ENCODE results near the gene N4BP2L2.

Gene N4BP2L2

DNA sequence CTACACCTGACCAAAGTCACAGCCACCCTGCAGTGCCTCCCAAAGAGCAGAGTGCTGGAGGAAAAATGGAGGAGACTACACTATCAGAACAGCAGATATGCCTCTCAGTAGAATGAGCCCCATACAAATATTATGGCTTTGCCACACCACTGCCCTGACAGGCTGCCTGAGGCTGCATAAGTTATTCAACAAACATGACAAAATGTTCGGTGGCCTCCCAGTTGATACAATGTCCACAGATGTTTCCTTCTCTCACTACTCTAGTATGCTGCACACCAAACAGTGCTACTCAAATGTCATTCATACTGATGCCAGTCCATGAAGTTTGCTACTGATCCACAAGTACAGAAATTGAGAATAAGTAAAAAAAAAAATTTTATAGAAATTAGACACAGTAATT, 41.0 kb downstream of the N4BP2L2 start:
- Histone ChIP-seq H3K4me3 (ENCODE audit: low read length in 2 of 2) (no peak overlapping the region), H3K36me3 (ENCODE audit: control insufficient read depth in 2 of 2, insufficient read depth in 2 of 2, low read length in 2 of 2) (no peaks in the 10 kb centered on the region), H3K4me1 (ENCODE audit: control insufficient read depth, insufficient read depth, low read length) (no peaks in the 10 kb centered on the region), H3K9ac (ENCODE audit: low read length in 2 of 2) (no peak overlapping the region), H3K9me3 (ENCODE audit: control insufficient read depth in 2 of 2, low read length in 2 of 2) (no peaks in the 10 kb centered on the region), H3K27me3 (ENCODE audit: control insufficient read depth in 1 of 2, insufficient read depth in 2 of 2, low read length in 2 of 2) (no peaks in the 10 kb centered on the region), H3K27ac (ENCODE audit: low read length) (no peak overlapping the region)

- no peak overlapping the region for H3K4me3 ChIP-seq (ENCODE audit: low read length in 2 of 2)
- H3K27ac ChIP-seq (ENCODE audit: low read length) = no peak overlapping the region
- H3K4me1 ChIP-seq (ENCODE audit: control insufficient read depth, insufficient read depth, low read length) = no peaks in the 10 kb centered on the region
- no peak overlapping the region for H3K9ac ChIP-seq (ENCODE audit: low read length in 2 of 2)
- no peaks in the 10 kb centered on the region for H3K27me3 ChIP-seq (ENCODE audit: control insufficient read depth in 1 of 2, insufficient read depth in 2 of 2, low read length in 2 of 2)
- H3K9me3 ChIP-seq (ENCODE audit: control insufficient read depth in 2 of 2, low read length in 2 of 2) = no peaks in the 10 kb centered on the region
- no peaks in the 10 kb centered on the region for H3K36me3 ChIP-seq (ENCODE audit: control insufficient read depth in 2 of 2, insufficient read depth in 2 of 2, low read length in 2 of 2)
These were observed 41.9 kb downstream of the N4BP2L2 start for GRCh38 chr13:32496599-32497160.

GRCh38 chr13:32495841-32496240, 42.8 kb downstream of the N4BP2L2 start:
- Histone ChIP-seq H3K36me3 (ENCODE audit: control insufficient read depth in 2 of 2, insufficient read depth in 2 of 2, low read length in 2 of 2) (no peaks in the 10 kb centered on the region), H3K4me3 (ENCODE audit: low read length in 2 of 2) (no peak overlapping the region), H3K9ac (ENCODE audit: low read length in 2 of 2) (no peak overlapping the region), H3K27ac (ENCODE audit: low read length) (no peak overlapping the region), H3K4me1 (ENCODE audit: control insufficient read depth, insufficient read depth, low read length) (no peaks in the 10 kb centered on the region), H3K27me3 (ENCODE audit: control insufficient read depth in 1 of 2, insufficient read depth in 2 of 2, low read length in 2 of 2) (no peaks in the 10 kb centered on the region), H3K9me3 (ENCODE audit: control insufficient read depth in 2 of 2, low read length in 2 of 2) (no peaks in the 10 kb centered on the region)

GRCh38 chr13:32495429-32495828, 43.2 kb downstream of the N4BP2L2 start:
- Histone ChIP-seq H3K27ac (ENCODE audit: low read length) (no peak overlapping the region), H3K4me1 (ENCODE audit: control insufficient read depth, insufficient read depth, low read length) (no peaks in the 10 kb centered on the region), H3K9ac (ENCODE audit: low read length in 2 of 2) (no peak overlapping the region), H3K27me3 (ENCODE audit: control insufficient read depth in 1 of 2, insufficient read depth in 2 of 2, low read length in 2 of 2) (no peaks in the 10 kb centered on the region), H3K9me3 (ENCODE audit: control insufficient read depth in 2 of 2, low read length in 2 of 2) (no peaks in the 10 kb centered on the region), H3K4me3 (ENCODE audit: low read length in 2 of 2) (no peak overlapping the region), H3K36me3 (ENCODE audit: control insufficient read depth in 2 of 2, insufficient read depth in 2 of 2, low read length in 2 of 2) (no peaks in the 10 kb centered on the region)

DNA sequence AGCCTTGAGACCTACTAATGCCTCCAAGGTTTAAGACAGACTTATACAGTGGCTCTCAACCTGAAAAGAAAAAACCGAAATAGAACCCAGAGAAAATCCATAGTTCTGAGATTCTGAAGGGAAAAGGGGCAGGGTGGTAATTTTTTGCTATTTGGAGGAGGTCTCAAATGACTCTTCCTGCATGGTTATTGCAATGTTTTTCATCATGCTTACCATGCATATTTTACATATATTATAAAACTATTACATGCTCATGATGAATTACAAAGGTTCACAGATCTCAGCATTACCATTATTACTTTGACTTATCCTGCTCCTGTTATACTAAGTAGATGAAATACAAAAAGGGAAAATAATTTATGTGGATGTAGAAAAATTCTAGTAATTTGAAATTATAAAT, 47.6 kb downstream of the N4BP2L2 start:
- no peaks in the 10 kb centered on the region for H3K27me3 ChIP-seq (ENCODE audit: control insufficient read depth in 1 of 2, insufficient read depth in 2 of 2, low read length in 2 of 2)
- H3K9ac ChIP-seq (ENCODE audit: low read length in 2 of 2) = no peak overlapping the region
- no peaks in the 10 kb centered on the region for H3K4me1 ChIP-seq (ENCODE audit: control insufficient read depth, insufficient read depth, low read length)
- no peaks in the 10 kb centered on the region for H3K36me3 ChIP-seq (ENCODE audit: control insufficient read depth in 2 of 2, insufficient read depth in 2 of 2, low read length in 2 of 2)
- no peak overlapping the region for H3K4me3 ChIP-seq (ENCODE audit: low read length in 2 of 2)
- H3K27ac ChIP-seq (ENCODE audit: low read length) = no peak overlapping the region
- no peaks in the 10 kb centered on the region for H3K9me3 ChIP-seq (ENCODE audit: control insufficient read depth in 2 of 2, low read length in 2 of 2)

DNA sequence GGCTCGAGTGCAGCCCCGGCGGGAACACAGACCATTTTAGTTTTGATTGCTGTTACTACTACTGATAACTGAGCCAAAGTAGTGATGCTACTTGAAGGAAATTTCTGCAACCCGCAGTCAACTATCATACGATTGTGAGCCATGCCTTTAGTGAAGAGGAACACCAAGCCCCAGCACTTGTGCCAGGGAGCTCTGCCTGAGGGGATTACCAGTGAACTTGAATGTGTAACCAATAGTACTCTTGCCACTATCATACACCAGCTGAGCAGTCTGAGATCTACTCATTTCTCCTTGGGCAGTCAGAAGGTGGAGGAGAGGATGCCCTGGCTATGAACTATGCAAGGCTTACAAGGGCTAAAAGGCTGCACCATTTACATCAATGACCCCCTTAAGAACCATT, 61.7 kb downstream of the N4BP2L2 start:
- H3K4me3 ChIP-seq (ENCODE audit: low read length in 2 of 2) = no peak overlapping the region
- H3K36me3 ChIP-seq (ENCODE audit: control insufficient read depth in 2 of 2, insufficient read depth in 2 of 2, low read length in 2 of 2) = peaks cover 4% of the 10 kb centered on the region in 2 donors
- no peaks in the 10 kb centered on the region for H3K27me3 ChIP-seq (ENCODE audit: control insufficient read depth in 1 of 2, insufficient read depth in 2 of 2, low read length in 2 of 2)
- H3K4me1 ChIP-seq (ENCODE audit: control insufficient read depth, insufficient read depth, low read length) = no peaks in the 10 kb centered on the region
- H3K9ac ChIP-seq (ENCODE audit: low read length in 2 of 2) = no peak overlapping the region
- no peaks in the 10 kb centered on the region for H3K9me3 ChIP-seq (ENCODE audit: control insufficient read depth in 2 of 2, low read length in 2 of 2)
- no peak overlapping the region for H3K27ac ChIP-seq (ENCODE audit: low read length)

GRCh38 chr13:32476021-32476731, 62.4 kb downstream of the N4BP2L2 start:
- Histone ChIP-seq H3K27ac (ENCODE audit: low read length) (no peak overlapping the region), H3K27me3 (ENCODE audit: control insufficient read depth in 1 of 2, insufficient read depth in 2 of 2, low read length in 2 of 2) (no peaks in the 10 kb centered on the region), H3K4me1 (ENCODE audit: control insufficient read depth, insufficient read depth, low read length) (no peaks in the 10 kb centered on the region), H3K36me3 (ENCODE audit: control insufficient read depth in 2 of 2, insufficient read depth in 2 of 2, low read length in 2 of 2) (peaks cover 4% of the 10 kb centered on the region in 2 donors), H3K9ac (ENCODE audit: low read length in 2 of 2) (no peak overlapping the region), H3K9me3 (ENCODE audit: control insufficient read depth in 2 of 2, low read length in 2 of 2) (no peaks in the 10 kb centered on the region), H3K4me3 (ENCODE audit: low read length in 2 of 2) (no peak overlapping the region)

DNA sequence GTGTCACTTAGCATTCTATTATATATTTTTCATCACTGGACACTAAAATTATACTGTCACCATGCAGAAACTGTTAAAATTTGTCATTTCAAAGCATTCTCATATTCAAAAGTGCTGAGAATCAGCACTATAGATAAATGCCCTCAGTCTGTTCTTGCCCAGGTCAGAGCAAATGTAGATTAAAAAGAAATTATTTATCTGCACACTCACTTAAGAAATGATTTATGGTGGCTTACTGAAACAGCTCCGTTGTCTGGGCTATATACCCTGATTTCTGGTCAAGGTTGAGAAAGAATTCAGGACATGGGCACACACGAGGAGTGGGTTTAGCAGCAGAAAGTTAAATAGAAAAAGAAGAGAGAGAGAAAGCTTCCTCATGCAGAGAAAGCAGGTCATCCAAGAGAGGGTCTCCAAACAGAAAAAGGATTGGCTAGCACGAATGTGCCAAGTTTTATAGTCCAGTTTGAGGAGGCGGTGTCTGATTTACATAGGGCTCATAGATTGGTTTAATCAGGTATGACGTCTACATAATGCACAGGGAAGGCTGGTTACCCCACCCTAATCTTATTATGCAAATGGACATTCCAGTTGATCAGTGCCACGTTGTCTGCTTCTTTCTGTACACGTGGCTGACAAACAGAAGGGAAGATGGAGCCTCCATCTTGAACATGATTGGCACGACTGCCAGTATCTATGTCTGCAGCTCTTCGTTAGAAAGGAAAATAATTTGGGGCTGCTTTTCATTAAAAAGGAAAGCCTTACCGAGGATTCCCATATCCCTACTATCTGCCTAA, 63.4 kb downstream of the N4BP2L2 start:
- Histone ChIP-seq H3K4me1 (ENCODE audit: control insufficient read depth, insufficient read depth, low read length) (no peaks in the 10 kb centered on the region), H3K36me3 (ENCODE audit: control insufficient read depth in 2 of 2, insufficient read depth in 2 of 2, low read length in 2 of 2) (peaks cover 6 to 12% of the 10 kb centered on the region in 2 donors), H3K27ac (ENCODE audit: low read length) (no peak overlapping the region), H3K9me3 (ENCODE audit: control insufficient read depth in 2 of 2, low read length in 2 of 2) (no peaks in the 10 kb centered on the region), H3K9ac (ENCODE audit: low read length in 2 of 2) (no peak overlapping the region), H3K27me3 (ENCODE audit: control insufficient read depth in 1 of 2, insufficient read depth in 2 of 2, low read length in 2 of 2) (no peaks in the 10 kb centered on the region), H3K4me3 (ENCODE audit: low read length in 2 of 2) (no peak overlapping the region)

GRCh38 chr13:32473650-32474049, 64.9 kb downstream of the N4BP2L2 start:
- Histone ChIP-seq H3K27me3 (ENCODE audit: control insufficient read depth in 1 of 2, insufficient read depth in 2 of 2, low read length in 2 of 2) (no peaks in the 10 kb centered on the region), H3K9me3 (ENCODE audit: control insufficient read depth in 2 of 2, low read length in 2 of 2) (no peaks in the 10 kb centered on the region), H3K9ac (ENCODE audit: low read length in 2 of 2) (no peak overlapping the region), H3K4me3 (ENCODE audit: low read length in 2 of 2) (no peak overlapping the region), H3K36me3 (ENCODE audit: control insufficient read depth in 2 of 2, insufficient read depth in 2 of 2, low read length in 2 of 2) (peaks cover 15% of the 10 kb centered on the region in 2 donors), H3K4me1 (ENCODE audit: control insufficient read depth, insufficient read depth, low read length) (no peaks in the 10 kb centered on the region), H3K27ac (ENCODE audit: low read length) (no peak overlapping the region)

GRCh38 chr13:32472194-32472621, 66.4 kb downstream of the N4BP2L2 start:
- no peak overlapping the region for H3K27ac ChIP-seq (ENCODE audit: low read length)
- H3K36me3 ChIP-seq (ENCODE audit: control insufficient read depth in 2 of 2, insufficient read depth in 2 of 2, low read length in 2 of 2) = peaks cover 14 to 16% of the 10 kb centered on the region in 2 donors
- no peaks in the 10 kb centered on the region for H3K27me3 ChIP-seq (ENCODE audit: control insufficient read depth in 1 of 2, insufficient read depth in 2 of 2, low read length in 2 of 2)
- H3K9me3 ChIP-seq (ENCODE audit: control insufficient read depth in 2 of 2, low read length in 2 of 2) = no peaks in the 10 kb centered on the region
- H3K4me3 ChIP-seq (ENCODE audit: low read length in 2 of 2) = no peak overlapping the region
- no peaks in the 10 kb centered on the region for H3K4me1 ChIP-seq (ENCODE audit: control insufficient read depth, insufficient read depth, low read length)
- no peak overlapping the region for H3K9ac ChIP-seq (ENCODE audit: low read length in 2 of 2)
